ENCODE results near the gene MRPS15. TPM values are rescaled to one million over a fixed set of nuclear protein-coding genes. Genes with fewer than 3 reads are reported as not detected.

Gene MRPS15
- total RNA-seq, 1 donor from 2014 or later: 108 TPM

GRCh38 chr1:36486439-36487335 lies 22.5 kb upstream of the MRPS15 start:
- TF ChIP-seq CTCF (IDR thresholded peaks at IDR 0.05; ENCODE audit: borderline replicate concordance): no peak

GRCh38 chr1:36486093-36486438 lies 21.9 kb upstream of the MRPS15 start:
- peaks cover 10% of the 10 kb centered on the region for H3K4me1 ChIP-seq
- TF ChIP-seq CTCF (IDR thresholded peaks at IDR 0.05; ENCODE audit: borderline replicate concordance): no peak
- H3K27ac ChIP-seq (replicated peaks): no peak overlapping the region
- no peaks in the 10 kb centered on the region for H3K36me3 ChIP-seq
- peaks cover 13% of the 10 kb centered on the region for H3K27me3 ChIP-seq (ENCODE audit: low read depth)
- no peaks in the 10 kb centered on the region for H3K9me3 ChIP-seq (replicated peaks)
- DNase-seq: no peak
- intact Hi-C loops (cut with micrococcal nuclease): no loop called here
- H3K4me3 ChIP-seq: no peak overlapping the region

More at GRCh38 chr1:36486439-36487335, 22.5 kb upstream of the MRPS15 start:
- no peak overlapping the region for H3K4me3 ChIP-seq
- H3K27me3 ChIP-seq (ENCODE audit: low read depth): peaks cover 13% of the 10 kb centered on the region
- peak; percentile 46 for DNase-seq
- H3K9me3 ChIP-seq (replicated peaks): no peaks in the 10 kb centered on the region
- peak overlapping the region; percentile 18 for H3K27ac ChIP-seq (replicated peaks)
- H3K36me3 ChIP-seq: no peaks in the 10 kb centered on the region
- peaks cover 6% of the 10 kb centered on the region for H3K4me1 ChIP-seq
- intact Hi-C loops (cut with micrococcal nuclease): no loop called here

GRCh38 chr1:36484099-36484498 lies 19.9 kb upstream of the MRPS15 start:
- intact Hi-C loops (cut with micrococcal nuclease): no loop called here
- no peak for DNase-seq
- H3K36me3 ChIP-seq: no peaks in the 10 kb centered on the region
- H3K27ac ChIP-seq (replicated peaks): no peak overlapping the region
- no peaks in the 10 kb centered on the region for H3K9me3 ChIP-seq (replicated peaks)
- peaks cover 24% of the 10 kb centered on the region for H3K27me3 ChIP-seq (ENCODE audit: low read depth)
- H3K4me3 ChIP-seq: no peak overlapping the region
- peaks cover 10% of the 10 kb centered on the region for H3K4me1 ChIP-seq
- TF ChIP-seq CTCF (IDR thresholded peaks at IDR 0.05; ENCODE audit: borderline replicate concordance): no peak

DNA sequence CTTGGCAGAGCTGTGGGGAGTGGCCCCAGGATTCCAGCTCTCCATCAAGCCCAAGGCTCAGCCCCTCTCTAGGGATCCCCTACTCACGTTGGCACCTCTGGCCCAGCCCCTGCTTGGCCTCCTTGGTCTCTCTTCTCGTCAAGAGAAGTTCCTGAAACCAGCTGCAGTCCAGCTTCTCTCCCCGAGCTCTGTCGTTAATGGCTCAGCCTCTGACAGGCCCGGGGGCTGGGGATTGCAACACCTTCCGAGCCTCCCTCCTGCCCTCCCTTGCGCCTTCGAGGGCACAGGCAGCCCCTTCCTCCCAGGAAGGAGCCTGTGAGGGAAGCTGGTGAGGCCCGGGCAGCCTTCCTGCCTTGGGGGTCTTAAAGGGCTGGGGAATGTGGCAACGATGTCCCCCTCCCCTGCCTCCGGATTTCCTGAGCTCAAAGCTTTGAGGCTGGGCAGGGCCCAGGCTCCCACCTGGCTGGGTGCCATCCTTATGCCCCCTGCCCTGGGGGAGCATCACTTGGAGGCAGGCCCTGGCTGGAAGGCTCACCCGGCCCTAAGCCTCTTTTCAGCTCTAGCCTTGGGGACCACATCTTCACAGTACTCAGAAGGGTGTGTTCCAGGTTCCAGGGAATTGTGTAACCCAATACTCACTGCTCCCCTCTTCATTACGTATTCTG lies 18.7 kb upstream of the MRPS15 start, which contains the start of gene CSF3R:
Gene CSF3R (minus strand): TSS at position 190 of the 665 bp plus-strand sequence. CDS start 3,417 bp downstream, outside the sequence.
- Histone ChIP-seq H3K4me3 (peak within 1 kb of the TSS; percentile 41), H3K4me1 (peaks cover 10% of the 10 kb centered on the region), H3K9me3 (replicated peaks) (no peaks in the 10 kb centered on the region), H3K27me3 (ENCODE audit: low read depth) (peaks cover 20% of the 10 kb centered on the region), H3K36me3 (no peaks in the 10 kb centered on the region), H3K27ac (replicated peaks) (no peak within 1 kb of the TSS)
- peak; percentile 22 for DNase-seq
- no peak for TF ChIP-seq CTCF (IDR thresholded peaks at IDR 0.05; ENCODE audit: borderline replicate concordance)
- intact Hi-C loops (cut with micrococcal nuclease): no loop called here

DNA sequence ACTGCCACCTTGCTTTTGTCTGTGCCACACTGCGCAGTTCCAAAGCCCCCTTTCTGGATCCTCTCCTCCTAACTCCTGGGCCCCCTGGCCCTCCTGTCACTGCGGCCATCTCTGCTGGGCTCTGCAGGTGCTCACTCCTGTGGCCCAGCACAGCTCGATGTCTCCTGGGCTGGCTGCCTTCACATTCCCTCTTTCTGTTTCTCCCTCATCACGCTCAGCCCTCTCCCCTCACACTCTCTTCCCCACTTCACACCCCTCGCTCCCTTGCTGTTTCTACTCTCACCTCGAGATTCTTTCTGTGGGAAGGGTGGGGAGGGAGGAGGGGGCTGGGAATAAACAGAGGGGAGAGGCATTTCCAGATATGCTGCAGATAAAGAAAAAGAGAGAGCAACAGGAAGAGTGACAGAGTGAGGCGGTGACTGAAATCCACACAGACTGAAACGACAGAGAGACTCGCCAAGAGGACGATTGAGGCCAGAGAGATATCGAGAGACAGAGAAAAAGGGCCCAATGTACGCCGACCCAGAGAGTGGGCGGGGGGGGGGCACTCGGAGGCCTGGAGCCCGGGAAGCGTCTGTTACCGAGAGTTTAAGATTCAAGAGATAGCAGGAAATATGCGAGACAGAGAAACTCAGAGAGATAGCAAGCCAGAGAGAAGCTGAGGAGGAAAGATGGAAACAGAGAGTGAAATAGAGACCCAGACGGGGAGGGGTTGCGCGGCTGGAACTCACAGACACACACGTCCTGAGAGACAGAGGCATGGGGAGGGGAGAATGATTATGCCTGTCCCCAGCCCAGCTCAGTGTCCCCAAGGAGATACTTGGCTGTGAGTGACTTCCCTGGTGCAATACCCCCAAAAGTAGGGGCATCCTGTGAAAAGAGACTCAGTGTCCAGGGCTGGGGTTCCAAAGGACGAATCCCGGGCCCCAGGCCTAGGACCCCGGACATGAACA lies 17.9 kb upstream of the MRPS15 start:
- no peak overlapping the region for H3K27ac ChIP-seq (replicated peaks)
- peaks cover 27% of the 10 kb centered on the region for H3K27me3 ChIP-seq (ENCODE audit: low read depth)
- peak overlapping the region; percentile 41 for H3K4me3 ChIP-seq
- intact Hi-C loops (cut with micrococcal nuclease): no loop called here
- no peaks in the 10 kb centered on the region for H3K9me3 ChIP-seq (replicated peaks)
- H3K4me1 ChIP-seq: peaks cover 10% of the 10 kb centered on the region
- TF ChIP-seq CTCF (IDR thresholded peaks at IDR 0.05; ENCODE audit: borderline replicate concordance): no peak
- no peaks in the 10 kb centered on the region for H3K36me3 ChIP-seq
- no peak for DNase-seq

Measured in left ventricle myocardium inferior (tissue), 1 donor.